Rectal smooth muscle tissue (tissue), 1 donor: Measurements from ENCODE around the gene RNF144B.
A peak's percentile ranks its signal among the peaks of the same experiment; 100 is the strongest.

ENCODE experiments used
- H3K27ac ChIP-seq: one replicate; pipeline ENCODE4 v1.7.0; 2013; ENCODE audit warnings: low read depth, low read length, inconsistent platforms
- H3K27me3 ChIP-seq: one replicate; pipeline ENCODE4 v1.7.0; 2013; ENCODE audit warnings: low read length; ENCODE audit not compliant: control insufficient read depth, insufficient read depth
- H3K36me3 ChIP-seq: one replicate; pipeline ENCODE4 v1.7.0; 2013; ENCODE audit warnings: low read length; ENCODE audit not compliant: control insufficient read depth, insufficient read depth
- H3K4me1 ChIP-seq: one replicate; pipeline ENCODE4 v1.7.0; 2013; ENCODE audit warnings: low read length; ENCODE audit not compliant: control insufficient read depth, insufficient read depth
- H3K4me3 ChIP-seq: one replicate; pipeline ENCODE4 v1.7.0; 2013; ENCODE audit warnings: low read length
- H3K9ac ChIP-seq: one replicate; pipeline ENCODE4 v1.7.0; 2013; ENCODE audit warnings: low read length

RNF144B gene

DNA sequence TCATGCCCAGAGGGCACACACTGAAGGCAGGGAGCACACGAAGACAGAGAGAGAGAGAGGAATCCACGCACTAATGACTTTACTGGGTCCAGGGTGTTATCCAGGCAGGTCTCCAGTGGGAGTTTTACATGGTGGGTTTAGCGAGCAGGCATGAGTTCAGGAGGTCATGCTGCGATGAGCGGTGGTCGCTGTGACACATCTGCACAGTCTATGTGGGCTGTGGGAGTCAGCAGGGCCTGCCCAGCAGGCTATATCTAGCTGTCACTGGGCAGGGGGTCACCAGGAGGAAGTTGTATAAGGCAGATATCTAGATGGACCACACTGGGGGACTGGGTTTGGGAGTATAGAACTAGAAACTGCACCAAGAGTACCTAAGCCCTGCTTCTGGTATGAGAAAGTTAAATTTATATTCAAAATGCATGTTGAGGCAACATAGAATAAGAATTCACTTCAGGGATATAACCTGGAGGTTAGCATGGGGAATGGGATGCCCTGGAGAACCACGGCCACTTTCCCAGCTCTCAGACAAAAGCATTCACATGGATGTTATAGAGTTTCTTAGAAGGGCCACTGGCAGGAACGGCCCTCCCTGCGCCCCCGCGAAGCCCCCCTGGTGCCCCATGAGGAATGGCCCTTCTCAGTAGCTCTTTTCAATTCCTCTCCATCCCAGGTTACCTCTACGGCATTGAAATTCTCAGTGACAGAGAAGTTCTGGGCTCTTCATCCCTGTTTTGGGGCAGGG lies 113.9 kb downstream of the RNF144B start:
- Histone ChIP-seq H3K9ac (no peak overlapping the region), H3K4me1 (no peaks in the 10 kb centered on the region)

DNA sequence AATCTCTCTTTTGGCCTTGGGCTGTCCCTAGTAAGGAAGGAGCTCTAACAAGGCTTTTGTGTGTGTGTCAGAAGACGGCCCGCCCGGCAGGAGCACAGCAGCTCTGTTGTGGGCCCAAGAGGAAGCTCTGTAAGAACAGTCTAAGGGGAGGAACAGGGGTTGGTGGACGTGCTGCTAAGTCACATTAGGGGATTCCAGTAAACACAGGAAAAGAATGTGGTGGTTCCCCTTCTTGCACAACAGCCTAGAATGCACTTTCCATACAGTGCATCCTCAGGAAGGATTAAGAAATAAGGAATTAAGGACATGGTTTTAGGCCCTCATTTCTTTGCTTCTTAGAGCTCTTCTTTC lies 114.5 kb downstream of the RNF144B start:
- Histone ChIP-seq H3K9ac (no peak overlapping the region), H3K27ac (no peak overlapping the region), H3K36me3 (no peaks in the 10 kb centered on the region)

More for the DNA sequence above, 113.9 kb downstream of the RNF144B start:
- Histone ChIP-seq H3K36me3 (no peaks in the 10 kb centered on the region), H3K27me3 (no peaks in the 10 kb centered on the region), H3K27ac (no peak overlapping the region), H3K4me3 (no peak overlapping the region)

DNA sequence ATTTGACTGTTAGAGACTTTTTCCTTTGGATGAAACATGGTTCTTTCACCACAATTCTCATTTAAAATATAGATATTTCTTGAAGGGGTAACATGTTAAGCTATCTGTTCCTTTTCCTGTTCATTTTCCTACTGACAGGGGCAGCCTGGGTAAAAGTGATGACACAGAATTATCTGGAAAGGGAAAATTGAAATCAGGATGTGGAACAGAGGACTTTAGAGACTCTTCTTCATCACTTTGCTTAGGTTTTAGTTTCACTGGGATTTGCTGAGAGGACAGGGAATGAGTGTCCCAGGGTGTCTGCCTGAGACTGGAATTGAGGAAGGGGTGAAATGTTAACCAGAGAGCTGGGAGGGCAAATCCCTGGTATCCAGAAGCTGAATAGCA lies 116.0 kb downstream of the RNF144B start:
- Histone ChIP-seq H3K36me3 (no peaks in the 10 kb centered on the region), H3K9ac (no peak overlapping the region), H3K4me1 (no peaks in the 10 kb centered on the region), H3K4me3 (peak overlapping the region; percentile 17), H3K27me3 (no peaks in the 10 kb centered on the region), H3K27ac (no peak overlapping the region)

More for the DNA sequence above, 114.5 kb downstream of the RNF144B start:
- H3K4me3 ChIP-seq: no peak overlapping the region
- H3K4me1 ChIP-seq: no peaks in the 10 kb centered on the region
- no peaks in the 10 kb centered on the region for H3K27me3 ChIP-seq

DNA sequence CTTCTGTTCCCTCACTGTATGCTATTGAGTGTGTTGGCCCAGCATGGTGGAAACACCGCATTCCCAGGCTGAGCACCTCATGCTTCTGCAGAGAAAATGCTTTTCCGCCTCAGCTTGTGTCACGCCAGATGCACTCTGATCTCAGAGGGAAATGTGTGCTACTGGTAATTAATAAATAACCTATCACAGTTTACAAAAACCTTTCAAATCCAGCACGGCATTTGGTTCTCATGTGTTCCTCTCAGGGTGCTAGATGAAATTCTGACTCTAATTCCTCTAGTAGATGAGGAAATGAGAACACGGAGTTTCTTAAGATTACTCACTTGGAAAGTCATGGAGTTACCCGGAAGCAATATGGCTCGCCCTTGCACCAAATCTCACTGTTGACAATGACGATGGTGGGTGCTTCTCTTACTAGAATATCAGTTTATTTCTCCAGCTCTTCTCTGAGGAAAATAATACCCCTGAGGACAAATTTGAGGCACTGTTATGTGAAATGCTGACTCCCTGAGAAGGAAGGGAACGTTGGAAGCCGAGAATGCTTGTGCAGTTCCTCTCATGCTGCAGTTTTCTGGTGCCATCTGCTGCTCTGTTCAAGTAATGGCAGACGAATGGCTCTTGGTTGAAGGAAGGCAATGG lies 116.6 kb downstream of the RNF144B start:
- Histone ChIP-seq H3K27ac (no peak overlapping the region), H3K27me3 (no peaks in the 10 kb centered on the region), H3K4me3 (peak overlapping the region; percentile 17)

DNA sequence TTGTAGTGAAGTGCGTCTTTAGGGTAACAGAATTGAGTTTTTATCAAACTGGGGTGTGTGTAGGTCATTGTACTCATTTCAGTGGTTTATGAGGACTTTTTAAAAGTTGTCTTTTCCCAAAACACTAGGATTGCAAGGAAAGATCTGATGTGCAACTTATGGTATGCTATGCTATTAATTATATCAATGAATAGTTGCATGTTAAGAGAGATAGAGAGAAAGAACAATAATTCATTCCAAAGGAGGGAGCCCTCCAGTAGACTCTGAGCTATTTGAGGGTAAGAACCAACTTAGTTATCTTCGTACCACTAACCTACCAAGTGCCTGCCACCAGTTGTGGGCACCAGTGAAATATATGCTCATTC lies 117.1 kb downstream of the RNF144B start:
- no peaks in the 10 kb centered on the region for H3K36me3 ChIP-seq
- H3K9ac ChIP-seq: no peak overlapping the region
- H3K27me3 ChIP-seq: no peaks in the 10 kb centered on the region
- no peak overlapping the region for H3K27ac ChIP-seq
- H3K4me1 ChIP-seq: no peaks in the 10 kb centered on the region
- H3K4me3 ChIP-seq: peak overlapping the region; percentile 17

More for the DNA sequence above, 116.6 kb downstream of the RNF144B start:
- H3K36me3 ChIP-seq: no peaks in the 10 kb centered on the region
- no peaks in the 10 kb centered on the region for H3K4me1 ChIP-seq
- H3K9ac ChIP-seq: no peak overlapping the region

DNA sequence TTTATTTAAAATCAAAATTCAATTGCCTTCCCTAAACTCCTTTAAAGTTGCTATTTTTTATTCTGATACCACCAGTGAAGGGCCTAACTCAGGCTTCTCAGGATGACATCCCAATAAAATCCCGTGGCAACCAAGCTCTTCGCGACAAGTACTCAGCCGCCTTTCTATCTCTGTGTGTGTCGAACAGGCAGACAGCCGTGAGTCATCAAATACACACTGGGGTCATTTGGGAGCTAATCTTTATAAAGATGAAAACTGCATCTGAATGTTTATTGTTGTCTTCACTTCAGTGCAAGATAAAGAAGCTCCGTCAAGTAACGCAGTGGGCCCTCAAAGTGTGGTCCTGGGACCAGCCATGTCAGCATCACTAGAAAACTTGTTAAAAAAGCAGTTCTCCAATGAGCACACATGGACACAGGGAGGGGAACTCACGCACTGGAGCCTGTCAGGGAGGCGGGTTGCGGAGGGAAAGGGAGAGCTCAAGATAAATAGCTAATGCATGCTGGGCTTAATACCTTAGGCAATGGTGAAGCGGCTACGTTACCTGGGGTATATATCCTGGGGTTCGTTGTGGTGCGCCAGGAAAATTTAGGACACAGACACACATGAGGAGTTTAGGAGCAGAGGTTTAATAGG lies 119.3 kb downstream of the RNF144B start:
- Histone ChIP-seq H3K36me3 (no peaks in the 10 kb centered on the region), H3K9ac (no peak overlapping the region), H3K4me1 (no peaks in the 10 kb centered on the region), H3K4me3 (no peak overlapping the region), H3K27me3 (no peaks in the 10 kb centered on the region), H3K27ac (no peak overlapping the region)

DNA sequence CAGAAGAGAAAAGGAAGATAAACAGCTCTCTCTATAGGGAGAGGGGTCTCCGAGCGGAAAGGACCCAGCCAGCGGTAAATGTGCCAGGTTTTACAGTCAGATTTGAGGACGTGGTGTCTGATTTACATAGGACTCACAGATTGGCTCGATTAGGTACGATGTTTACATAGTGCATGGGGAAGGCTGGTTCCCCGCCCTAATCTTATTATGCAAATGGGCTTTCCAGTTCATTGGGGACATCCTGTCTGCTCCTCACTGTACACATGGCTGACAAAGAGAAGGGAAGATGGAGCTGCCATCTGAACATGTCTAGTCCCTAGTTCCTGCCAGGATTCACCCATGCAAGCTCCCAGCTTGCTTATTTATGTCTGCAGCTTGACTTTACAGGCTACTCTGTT lies 119.9 kb downstream of the RNF144B start:
- Histone ChIP-seq H3K27ac (no peak overlapping the region), H3K4me1 (no peaks in the 10 kb centered on the region), H3K36me3 (no peaks in the 10 kb centered on the region), H3K9ac (no peak overlapping the region), H3K4me3 (no peak overlapping the region), H3K27me3 (no peaks in the 10 kb centered on the region)

DNA sequence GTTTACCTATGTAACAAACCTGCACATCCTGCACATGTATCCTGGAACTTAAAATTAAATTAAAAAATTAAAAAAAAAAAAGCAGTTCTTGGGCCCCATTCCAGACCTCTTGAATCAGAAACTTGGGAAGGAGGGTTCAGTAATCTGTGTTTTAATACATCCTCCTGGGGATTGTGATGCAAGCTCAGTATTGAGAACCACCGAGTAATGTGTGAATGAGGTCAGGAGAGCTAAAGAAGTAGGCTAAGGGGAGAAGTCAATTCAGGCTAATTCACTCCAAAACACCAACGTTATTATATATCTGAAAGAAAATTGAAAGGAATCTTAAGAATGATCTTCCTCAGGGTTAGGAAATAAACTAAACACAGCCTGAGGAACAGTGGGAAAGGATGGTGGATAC lies 120.4 kb downstream of the RNF144B start:
- no peak overlapping the region for H3K27ac ChIP-seq
- H3K27me3 ChIP-seq: no peaks in the 10 kb centered on the region
- H3K9ac ChIP-seq: no peak overlapping the region
- H3K36me3 ChIP-seq: no peaks in the 10 kb centered on the region
- no peaks in the 10 kb centered on the region for H3K4me1 ChIP-seq
- H3K4me3 ChIP-seq: no peak overlapping the region

DNA sequence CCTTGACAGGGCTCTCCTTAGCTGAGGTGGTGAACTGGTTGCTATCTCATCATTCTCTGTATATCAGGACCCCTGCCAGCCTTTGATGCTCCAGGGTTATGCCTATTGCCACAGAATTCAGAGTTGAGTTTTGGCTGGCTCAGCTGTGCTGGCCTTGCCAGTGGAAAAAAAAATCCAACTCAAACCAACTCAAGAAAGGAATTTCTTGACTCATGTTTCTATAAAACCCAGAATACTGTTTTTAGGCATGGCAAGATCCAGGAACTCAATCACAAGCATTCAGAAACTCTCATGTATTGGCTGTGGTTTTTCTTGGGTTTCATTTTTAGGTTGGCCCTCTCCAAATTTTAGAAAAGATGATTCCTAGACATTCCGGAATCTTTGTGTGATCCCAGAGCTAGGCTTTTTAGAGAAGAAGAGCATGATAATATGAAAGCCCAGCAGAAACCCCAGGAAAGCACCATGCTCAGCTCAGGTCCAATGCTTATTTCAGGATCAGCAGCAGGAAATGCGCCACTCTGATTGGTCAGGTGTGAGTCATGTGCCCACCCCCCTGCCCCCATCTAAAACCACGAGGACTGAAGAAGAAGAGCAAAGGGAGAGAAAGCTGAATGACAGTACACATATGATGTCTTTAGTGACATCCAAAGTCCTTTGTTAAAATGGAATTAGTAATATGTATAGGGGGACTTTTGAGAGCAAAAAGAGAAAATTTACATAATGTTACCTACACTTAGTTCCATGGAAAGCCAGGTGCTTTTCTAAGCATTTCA lies 122.9 kb downstream of the RNF144B start:
- no peaks in the 10 kb centered on the region for H3K27me3 ChIP-seq
- H3K4me1 ChIP-seq: no peaks in the 10 kb centered on the region
- no peak overlapping the region for H3K9ac ChIP-seq
- no peak overlapping the region for H3K4me3 ChIP-seq
- H3K36me3 ChIP-seq: no peaks in the 10 kb centered on the region
- H3K27ac ChIP-seq: no peak overlapping the region

DNA sequence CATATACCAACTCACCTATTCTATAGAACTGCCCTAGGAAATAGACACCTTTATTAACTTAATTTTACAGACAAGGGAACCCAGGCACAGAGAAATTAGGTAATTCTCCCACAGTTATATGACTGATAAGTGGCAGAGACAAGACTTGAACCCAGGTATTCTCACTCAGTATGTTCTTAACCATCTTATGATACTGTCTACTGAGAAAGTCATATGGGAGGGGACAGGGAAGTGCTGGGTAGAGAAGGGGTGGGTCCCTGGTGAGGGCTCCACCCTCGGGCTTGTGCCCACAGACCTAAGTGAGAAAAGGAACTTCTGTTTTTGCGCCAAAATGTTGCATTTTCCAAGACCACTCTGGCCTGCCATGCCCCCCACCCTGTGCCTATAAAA lies 123.5 kb downstream of the RNF144B start:
- Histone ChIP-seq H3K4me3 (no peak overlapping the region), H3K27ac (no peak overlapping the region), H3K27me3 (no peaks in the 10 kb centered on the region), H3K4me1 (no peaks in the 10 kb centered on the region), H3K36me3 (no peaks in the 10 kb centered on the region), H3K9ac (no peak overlapping the region)

DNA sequence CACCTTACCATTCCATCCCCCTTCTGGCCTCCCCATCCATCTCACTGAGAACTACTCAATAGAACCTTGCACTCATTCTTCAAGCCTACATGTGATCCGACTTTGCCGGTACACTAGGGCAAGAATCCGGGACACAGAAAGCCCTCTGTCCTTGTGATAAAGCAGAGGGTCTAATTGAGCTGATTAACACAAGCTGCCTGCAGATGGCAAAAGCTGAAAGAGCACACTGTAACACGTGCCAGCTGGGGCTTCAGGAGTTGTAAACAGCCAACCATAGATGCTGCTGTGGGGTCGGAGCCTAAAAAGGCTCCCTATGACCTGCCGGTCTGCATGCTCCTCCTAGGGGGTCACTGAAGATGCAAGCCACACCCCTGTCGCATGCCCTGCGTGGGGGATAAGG lies 124.1 kb downstream of the RNF144B start:
- no peak overlapping the region for H3K27ac ChIP-seq
- no peak overlapping the region for H3K4me3 ChIP-seq
- no peaks in the 10 kb centered on the region for H3K4me1 ChIP-seq
- no peaks in the 10 kb centered on the region for H3K27me3 ChIP-seq
- H3K36me3 ChIP-seq: no peaks in the 10 kb centered on the region
- no peak overlapping the region for H3K9ac ChIP-seq

DNA sequence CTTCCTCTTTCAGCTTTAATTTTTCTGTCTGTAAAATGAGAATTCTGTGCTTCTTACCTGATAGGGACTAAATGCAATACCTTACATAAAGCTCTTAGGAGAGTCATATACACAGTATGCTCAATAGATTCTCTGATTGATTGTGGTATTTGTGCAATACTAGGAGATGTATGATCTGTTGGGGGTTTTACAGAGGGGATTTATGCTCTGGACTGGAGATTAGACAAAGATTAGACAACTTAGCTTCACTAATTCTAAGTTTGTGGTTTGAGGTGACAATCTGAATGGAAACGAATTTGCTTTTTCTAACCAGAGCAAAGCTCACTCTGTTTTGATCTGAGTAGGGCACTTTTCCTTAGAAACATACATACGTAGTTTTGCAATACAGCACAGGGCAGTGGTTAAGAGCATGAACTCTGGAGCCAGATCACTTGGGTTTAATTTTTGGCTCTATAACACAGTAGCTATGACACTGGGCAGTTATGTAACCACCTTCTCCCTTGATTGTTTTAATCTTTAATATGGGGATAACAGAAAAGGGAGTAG lies 126.2 kb downstream of the RNF144B start:
- Histone ChIP-seq H3K4me1 (no peaks in the 10 kb centered on the region), H3K27ac (no peak overlapping the region), H3K4me3 (no peak overlapping the region), H3K36me3 (no peaks in the 10 kb centered on the region), H3K9ac (no peak overlapping the region), H3K27me3 (no peaks in the 10 kb centered on the region)
